Hippocampal formation (tissue), 2 donors: ENCODE results near the gene TRA2A.
A peak's percentile ranks its signal among the peaks of the same experiment; 100 is the strongest.

ENCODE experiments used
- DNase-seq, 2 donors: peaks; one replicate each; lab custom pipeline; 2025; lab: John Stamatoyannopoulos, UW

Gene TRA2A

DNA sequence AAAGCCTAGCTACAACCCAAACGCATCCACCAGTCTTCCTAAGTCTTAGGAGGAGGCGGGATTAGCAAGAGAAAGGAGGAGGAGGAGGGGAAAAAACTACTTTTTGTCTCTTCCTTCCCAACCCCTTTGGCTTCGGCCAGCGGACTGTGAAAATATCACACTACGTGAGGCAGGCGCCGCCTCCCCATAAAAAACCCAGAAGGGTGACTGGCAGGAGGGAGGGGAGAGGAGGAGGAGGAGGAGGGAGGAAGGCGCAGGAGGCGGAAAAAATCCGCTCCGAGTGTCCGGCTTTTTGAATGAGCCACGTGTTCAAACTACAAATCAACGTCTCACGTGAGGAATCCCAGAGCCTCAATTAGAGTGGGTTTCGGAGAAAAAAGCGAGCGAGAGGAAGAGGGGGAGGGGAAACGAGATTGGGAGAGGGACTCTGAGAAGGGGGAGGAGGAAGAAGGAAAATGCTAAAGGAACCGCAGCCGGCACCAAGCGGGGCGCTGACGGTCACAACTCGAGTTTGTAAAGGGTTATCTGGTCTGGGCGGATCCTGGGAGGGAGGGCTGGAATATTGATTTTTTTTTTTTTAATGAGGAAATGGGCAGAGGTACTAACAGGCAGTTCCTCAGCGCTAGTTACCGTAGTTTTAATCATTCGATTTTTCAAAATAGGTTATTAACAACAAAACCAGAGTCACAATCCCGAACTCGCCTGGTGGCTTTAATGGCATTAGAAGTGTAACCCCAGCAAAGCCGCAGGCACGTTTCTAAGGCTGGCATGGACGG is 61.3 kb downstream of the TRA2A start, which contains the start of gene IGF2BP3:
TSS of gene IGF2BP3 (minus strand) at position 162 of the 776 bp plus-strand sequence. CDS start 381 bp downstream, outside the sequence.
- no peak for DNase-seq

DNA sequence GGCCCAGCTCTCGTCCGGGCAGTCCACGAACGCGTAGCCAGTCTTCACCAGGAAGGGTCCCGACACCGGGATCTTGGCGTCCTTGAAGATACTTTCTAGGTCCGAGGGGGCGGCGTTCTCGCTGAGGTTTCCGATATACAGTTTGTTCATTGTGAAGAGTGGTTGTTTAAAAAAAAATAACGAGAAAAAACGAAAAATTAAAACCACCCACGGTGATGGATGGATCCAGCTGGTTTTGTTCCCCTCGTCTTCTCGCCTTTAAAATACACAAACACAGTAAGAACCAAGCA is 61.9 kb downstream of the TRA2A start:
- no peak for DNase-seq

DNA sequence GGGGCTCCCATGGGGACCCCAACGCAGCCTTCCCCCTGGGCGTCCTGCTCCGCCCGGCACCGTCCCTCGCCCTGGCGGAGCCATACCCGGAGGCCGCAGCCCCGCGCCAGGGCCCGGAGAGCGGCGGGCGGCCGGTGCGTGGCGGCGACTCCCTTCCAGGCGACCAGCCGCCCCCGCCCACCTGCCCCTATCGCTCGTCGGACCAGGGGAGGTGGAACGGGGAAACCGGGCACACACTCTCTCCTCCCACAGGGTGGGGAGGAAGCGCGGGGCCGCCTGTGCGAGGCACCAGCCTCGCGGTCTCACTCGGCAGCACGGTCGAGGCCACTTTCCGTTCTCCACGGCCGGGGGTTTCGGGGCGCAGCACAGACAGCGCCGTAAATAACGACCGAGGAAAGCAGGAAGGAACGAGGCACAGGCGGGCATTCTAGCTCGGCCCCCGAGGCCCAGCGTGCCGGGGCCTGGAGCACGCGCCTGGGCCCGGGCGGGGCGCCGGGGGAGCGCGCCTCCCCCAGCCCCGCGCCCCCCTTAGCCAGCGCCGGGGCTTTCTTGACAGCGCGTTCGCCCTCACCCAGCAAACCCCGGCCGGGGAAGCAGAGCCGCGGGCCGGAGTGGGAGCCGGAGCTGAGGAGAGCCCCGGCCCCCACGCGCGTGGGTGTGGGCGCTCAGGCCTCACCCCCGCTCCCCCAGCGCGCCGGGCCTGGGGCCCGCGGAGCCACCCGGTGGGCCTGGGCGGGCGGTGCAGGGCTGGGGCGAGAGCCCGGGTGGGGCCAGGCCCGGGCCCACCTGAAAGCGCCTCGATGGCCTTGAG is 62.4 kb downstream of the TRA2A start:
- no peak for DNase-seq

DNA sequence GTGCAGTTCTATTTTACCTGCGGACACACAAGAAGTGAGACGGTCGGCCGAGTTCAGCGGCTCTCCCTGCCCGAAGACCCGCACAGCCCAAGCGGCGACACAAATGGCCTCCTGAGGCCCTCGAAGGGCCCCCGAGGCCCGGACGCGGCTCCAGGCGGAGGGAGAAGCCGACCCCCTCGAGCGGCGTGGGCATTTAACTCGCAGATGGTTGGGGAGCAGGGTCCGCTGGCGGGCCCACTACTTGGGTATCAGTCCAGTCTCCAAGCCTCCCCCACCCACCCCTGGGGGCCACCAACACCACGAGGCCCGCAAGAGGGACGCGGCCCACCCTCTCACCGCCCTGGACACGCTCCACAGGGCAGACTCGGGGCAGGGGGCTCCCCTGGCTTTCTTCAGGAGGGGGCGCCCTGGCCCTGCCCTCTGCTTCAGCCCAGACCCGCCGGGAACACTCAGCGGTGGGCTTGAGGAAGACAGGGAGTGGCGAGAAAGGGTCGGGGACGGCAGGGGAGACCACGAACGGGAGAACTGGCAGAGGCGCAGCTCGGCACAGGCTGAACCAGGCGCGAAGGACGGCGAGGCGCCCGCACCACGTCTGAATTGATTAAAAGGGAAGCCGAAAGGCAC is 63.1 kb downstream of the TRA2A start:
- DNase-seq: no peak

DNA sequence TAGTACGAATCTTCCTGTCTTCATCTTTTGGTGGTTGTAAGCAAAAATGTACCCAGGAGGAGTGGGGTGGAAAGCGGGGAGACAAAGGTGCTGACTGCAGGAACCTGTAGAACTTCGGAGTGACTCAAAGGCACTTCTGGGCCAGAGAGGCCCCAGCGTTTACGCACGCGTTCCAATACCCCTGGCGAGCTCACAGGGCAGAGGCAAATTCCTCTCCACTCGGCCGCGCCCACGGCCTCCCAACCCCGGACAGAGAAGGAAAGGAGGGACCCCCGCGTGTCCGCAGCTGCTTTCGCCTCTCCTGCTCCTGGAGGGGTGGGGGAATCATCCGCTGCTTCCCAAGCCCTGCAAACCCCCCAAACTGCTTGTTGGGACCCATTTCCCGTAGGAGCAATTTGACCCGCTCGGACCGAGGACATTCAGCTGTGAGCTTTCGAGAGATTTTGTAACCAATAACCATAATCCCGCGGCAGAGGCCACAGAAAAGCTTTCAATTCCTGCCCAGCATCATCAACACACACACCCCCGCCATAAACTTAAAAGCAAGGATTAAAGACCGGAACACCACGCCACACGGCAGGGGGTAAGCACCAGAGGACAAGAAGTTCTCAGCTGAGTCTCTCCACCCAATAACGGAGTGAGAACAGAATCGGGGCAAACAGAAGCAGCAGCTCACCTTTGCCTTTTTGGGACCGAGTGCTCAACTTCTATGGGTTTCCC is 63.8 kb downstream of the TRA2A start:
- DNase-seq: no peak

DNA sequence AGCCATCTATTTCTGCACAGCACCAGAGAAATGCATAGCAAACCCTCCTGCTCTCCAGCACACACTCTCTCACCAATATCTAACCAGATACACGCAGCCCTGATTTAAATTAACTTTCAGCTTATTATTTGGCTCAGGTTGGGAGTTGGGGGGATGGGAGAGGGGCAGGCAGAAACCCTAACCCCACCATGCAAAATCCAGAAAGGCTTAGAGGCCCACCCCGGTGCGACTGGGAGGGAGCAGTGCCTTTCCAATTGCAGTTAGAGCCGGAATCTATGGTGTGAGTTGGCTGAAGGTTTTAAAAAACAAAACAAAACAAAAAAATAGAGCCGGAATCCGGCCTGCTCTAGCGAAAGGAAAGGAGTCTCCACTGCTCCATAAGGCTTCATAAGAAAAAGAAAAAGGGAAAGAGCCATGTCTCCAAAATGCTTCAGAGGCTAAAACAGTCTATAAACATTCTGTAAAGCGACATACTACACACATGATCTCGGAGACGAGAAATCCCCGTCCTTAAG is 64.4 kb downstream of the TRA2A start:
- DNase-seq: no peak

DNA sequence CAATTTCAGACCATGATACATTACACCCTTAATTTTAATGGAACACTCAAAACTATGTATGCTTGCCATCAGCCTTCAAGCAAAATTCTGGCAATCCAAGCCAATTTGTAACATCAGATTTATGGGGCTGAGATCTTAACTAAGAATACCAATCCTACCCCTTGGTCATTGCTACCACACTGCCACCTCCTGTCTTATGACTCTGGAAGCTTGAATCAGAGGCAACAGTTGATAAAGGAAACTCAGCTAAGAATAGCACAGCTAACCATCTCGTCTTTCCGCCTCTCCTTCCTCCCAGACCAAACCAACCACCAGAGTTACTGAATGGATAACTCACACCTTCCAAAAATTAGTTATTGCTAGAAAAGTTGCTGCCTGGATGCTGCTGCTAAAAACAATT is 68.9 kb downstream of the TRA2A start:
- DNase-seq: peak in 1 of 2 donors; percentile 25

DNA sequence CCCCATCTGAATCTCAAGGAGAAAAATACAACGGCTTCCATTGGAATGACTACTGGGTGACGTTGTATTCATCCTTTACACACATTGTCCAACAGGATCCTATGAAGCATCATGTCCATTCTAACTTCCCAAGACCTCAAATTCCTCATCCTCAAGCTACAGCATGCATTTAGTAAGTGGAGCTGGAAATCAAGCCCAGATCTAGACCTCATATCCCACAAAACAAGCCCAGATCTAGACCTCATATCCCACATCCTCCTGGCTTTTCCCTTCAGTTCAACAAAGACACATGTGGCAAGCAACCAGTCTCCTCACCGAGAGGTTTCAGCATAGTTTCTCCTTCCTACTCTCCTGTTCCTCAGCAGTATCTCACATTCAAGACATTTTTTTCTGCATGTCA is 73.7 kb downstream of the TRA2A start:
- DNase-seq: no peak

DNA sequence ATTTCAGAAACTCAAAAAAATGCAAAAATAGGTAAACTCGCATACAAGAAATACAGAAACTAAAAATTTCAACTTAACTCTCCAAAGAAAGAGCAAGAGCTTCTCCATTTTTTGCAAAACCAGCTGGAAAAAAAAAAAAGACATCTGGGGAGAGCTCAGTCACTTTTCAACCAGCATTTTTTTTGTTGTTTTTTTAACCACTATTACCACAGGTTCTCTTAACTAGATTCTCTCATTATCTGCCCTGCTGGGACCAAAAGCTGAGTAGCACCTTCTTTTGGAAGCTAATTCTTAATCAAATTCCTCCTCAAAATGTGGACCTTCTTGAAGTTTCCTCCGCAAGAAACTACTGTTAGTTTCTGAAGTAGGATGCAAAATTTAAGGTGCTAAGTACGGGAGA is 75.7 kb downstream of the TRA2A start:
- no peak for DNase-seq

DNA sequence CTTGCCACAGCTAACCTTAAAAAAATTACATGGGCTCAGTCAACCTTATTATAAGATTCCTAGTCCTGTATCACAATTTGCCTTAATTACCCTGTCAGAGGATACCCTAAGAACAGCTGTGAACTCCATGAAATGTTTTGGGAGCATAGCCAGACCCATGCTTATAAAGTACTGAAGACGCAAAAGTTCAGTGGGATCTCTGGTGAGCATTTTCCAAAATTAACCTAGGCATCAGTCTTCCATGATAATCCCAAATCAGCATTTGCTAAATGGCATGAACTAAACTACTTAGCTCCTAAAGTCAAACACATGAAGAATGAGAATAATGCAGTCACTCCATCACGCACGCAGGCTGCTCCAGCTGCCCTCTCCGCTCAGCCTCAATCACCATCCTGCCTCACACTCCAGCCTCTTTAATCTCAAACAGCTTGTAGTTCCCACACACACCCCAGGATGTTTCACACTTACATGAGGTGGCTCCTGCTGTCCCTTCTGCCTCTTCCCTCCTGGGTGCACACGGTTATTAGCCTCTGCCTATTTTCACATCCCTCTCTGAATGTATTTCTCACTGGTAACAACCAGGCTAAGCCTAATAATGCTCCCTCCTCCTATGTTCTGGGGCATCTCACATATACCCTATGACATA is 76.8 kb downstream of the TRA2A start:
- DNase-seq: no peak
